Measurements from ENCODE around the gene RAB14.

RAB14 gene

DNA sequence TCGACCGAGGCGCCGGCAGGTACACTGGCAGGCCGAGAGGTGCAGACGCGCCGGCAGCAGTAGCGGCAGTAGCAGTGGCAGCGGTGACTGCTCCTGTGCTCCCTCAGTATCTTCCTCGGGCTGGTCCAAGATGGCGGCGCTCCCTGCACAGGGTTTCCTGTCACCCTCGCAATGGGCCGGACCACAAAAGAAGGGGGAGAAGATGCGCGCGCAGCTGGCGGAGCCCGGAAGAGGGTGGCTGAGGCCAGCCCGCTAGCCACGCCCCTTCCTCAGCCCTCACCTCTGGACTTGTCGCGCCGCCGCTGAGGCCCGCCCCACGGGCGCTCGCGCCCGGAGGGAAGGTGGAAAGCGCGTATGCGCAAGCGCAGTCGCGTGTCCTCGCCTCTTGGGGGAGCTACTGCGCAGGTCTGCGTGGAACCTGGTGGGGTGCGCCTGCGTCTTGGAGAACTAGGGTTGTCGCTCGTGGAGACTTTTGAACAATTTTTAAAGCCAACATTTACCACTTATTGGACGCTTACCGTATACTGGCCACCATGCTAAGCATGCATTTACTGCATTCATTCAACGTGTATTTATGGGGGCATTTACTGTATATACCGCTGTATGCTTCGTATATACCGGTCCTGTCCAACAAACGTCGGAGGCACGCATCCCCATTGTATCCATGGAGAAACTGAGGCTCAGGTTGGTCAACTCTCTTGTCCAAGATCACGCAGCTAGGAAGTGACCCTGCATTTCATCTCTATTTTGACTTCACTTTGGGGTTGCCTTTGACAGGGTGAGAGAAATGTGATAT lies at the start of gene RAB14:
Gene RAB14 (minus strand): TSS at position 132 of the 796 bp plus-strand sequence. CDS start 8,457 bp downstream, outside the sequence.
- Mint-ChIP-seq H3K9me3 (no peaks in the 10 kb centered on the region), H3K4me1 (peaks cover 40% of the 10 kb centered on the region), H3K36me3 (peaks cover 21% of the 10 kb centered on the region), H3K4me3 (peak within 1 kb of the TSS; percentile 84), H3K27ac (peak within 1 kb of the TSS; percentile 93)
- DNase-seq (ENCODE audit: low spot score in 2 of 2) (peak; percentile 99 to 100), ATAC-seq (peak; percentile 93)

DNA sequence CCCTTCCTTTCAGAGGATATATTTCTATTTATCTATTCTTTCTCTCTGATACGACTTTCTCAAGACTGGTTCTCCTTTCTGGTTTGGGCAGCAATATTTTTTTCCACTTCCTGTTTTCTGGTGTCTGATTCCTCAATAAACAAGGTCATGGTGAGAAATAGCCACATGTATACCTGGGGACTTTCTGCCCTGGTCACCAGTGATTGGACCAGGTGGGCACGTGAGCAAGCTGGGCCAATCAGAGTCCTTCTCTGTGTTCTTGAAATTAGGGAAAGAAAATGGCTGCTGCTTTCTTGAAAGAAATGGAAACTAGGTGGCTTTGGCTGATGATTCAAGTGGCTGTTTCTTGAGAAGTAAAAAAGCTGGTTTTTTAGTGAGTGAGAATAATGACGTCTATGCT lies 47.9 kb upstream of the RAB14 start:
- Mint-ChIP-seq H3K27ac (no peak overlapping the region), H3K4me3 (no peak overlapping the region), H3K36me3 (no peaks in the 10 kb centered on the region), H3K9me3 (no peaks in the 10 kb centered on the region), H3K4me1 (no peaks in the 10 kb centered on the region)
- ATAC-seq, result no peak
- DNase-seq (ENCODE audit: low spot score in 2 of 2), result no peak

GRCh38 chr9:121246821-121247561 lies 45.3 kb upstream of the RAB14 start:
- Mint-ChIP-seq H3K27ac (no peak overlapping the region), H3K36me3 (no peaks in the 10 kb centered on the region), H3K4me3 (no peak overlapping the region), H3K4me1 (no peaks in the 10 kb centered on the region), H3K9me3 (no peaks in the 10 kb centered on the region)
- DNase-seq (ENCODE audit: low spot score in 2 of 2) (no peak), ATAC-seq (no peak)

DNA sequence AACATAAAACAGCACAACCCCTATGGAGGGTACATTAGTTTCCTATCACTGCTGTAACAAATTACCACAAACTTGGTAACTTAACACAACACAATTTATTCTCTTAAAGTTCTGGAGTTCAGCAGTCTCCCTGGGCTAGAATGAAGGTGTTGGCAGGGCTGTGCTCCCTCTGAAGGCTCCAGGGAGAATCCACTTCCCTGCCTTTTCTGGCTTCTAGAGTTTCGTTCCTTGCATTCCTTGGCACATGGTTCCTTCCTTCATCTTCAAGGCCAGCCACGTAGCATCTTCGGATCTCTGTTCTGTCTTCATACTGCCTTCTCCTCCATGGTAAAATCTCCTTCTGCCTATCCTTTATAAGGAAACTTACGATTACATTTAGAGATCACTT lies 41.3 kb upstream of the RAB14 start:
- no peaks in the 10 kb centered on the region for H3K9me3 Mint-ChIP-seq
- DNase-seq (ENCODE audit: low spot score in 2 of 2), result no peak
- H3K4me1 Mint-ChIP-seq, result no peaks in the 10 kb centered on the region
- H3K36me3 Mint-ChIP-seq, result no peaks in the 10 kb centered on the region
- no peak overlapping the region for H3K4me3 Mint-ChIP-seq
- H3K27ac Mint-ChIP-seq, result no peak overlapping the region
- ATAC-seq, result no peak

DNA sequence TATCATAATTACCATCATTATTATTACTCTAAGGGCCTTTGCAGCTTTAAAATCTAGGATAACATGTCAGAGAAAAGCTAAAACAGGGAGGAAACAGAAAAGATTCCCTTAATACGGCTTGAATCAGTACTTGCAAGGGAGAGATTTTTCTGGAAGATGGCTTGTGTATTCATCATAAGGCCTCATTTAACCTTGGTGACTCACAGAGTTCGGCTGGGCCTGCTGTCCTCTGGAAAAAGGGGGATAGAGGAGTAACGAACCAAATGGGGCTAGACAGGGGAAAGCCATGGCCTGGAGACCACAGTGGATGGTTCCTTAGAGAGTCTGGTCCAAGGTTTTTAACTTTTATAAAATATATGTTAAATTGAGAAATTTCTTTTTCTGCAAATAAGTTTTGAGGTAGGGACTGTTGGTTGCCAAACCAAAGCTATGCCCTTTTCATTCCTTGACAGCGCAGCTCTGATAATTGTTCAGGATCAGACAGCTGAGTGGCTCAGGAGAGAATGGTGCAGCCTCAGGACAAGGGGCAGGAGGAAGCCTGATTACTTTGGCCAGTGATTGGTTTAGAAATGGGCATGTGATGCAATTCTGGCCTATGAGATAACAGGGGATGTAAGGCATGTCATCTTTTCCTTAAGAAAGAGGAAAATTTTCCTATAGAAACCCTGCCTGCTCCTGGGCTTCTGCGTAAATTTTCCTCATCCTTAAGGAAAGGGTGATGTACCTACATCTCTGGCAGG lies 40.7 kb upstream of the RAB14 start:
- no peak overlapping the region for H3K4me3 Mint-ChIP-seq
- no peaks in the 10 kb centered on the region for H3K9me3 Mint-ChIP-seq
- DNase-seq (ENCODE audit: low spot score in 2 of 2), result no peak
- H3K36me3 Mint-ChIP-seq, result no peaks in the 10 kb centered on the region
- H3K4me1 Mint-ChIP-seq, result no peaks in the 10 kb centered on the region
- ATAC-seq, result no peak
- H3K27ac Mint-ChIP-seq, result no peak overlapping the region

DNA sequence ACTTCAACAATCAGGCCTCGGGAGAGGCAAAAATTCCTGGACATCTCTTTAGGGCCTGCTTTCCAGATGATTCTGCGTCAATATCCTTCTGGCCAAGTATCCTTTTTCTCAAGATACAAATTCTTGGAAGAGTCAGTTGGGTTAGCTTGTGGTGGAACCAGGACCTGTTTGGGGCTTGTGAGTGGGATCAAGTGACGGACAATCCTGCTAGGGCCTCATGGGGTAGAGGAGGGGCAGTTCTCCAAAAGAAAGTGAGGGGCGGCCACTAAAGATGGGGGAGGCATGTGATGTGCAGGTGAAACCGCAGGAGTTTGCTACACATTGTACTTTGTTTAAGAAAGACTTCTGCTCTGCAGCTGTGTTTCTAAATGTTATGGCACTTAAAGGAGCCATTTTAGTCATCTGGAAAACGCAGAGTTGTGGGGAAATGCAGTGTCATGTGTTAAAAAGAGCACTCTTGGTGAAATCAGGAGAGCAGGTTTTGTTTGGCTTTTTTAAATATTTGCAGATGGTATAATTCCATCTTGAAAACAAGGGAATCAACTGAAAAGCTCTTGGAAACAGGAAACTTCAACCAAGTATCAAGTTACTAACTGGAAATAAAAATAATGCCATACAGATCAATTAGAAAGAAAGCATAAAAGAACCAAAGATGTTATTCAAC lies 38.9 kb upstream of the RAB14 start:
- Mint-ChIP-seq H3K36me3 (no peaks in the 10 kb centered on the region), H3K4me3 (no peak overlapping the region), H3K9me3 (no peaks in the 10 kb centered on the region), H3K27ac (no peak overlapping the region), H3K4me1 (no peaks in the 10 kb centered on the region)
- ATAC-seq (no peak), DNase-seq (ENCODE audit: low spot score in 2 of 2) (no peak)

GRCh38 chr9:121239851-121240250 lies 38.2 kb upstream of the RAB14 start:
- no peaks in the 10 kb centered on the region for H3K36me3 Mint-ChIP-seq
- H3K27ac Mint-ChIP-seq, result no peak overlapping the region
- no peak for ATAC-seq
- DNase-seq (ENCODE audit: low spot score in 2 of 2), result no peak
- H3K4me1 Mint-ChIP-seq, result no peaks in the 10 kb centered on the region
- H3K4me3 Mint-ChIP-seq, result no peak overlapping the region
- no peaks in the 10 kb centered on the region for H3K9me3 Mint-ChIP-seq

DNA sequence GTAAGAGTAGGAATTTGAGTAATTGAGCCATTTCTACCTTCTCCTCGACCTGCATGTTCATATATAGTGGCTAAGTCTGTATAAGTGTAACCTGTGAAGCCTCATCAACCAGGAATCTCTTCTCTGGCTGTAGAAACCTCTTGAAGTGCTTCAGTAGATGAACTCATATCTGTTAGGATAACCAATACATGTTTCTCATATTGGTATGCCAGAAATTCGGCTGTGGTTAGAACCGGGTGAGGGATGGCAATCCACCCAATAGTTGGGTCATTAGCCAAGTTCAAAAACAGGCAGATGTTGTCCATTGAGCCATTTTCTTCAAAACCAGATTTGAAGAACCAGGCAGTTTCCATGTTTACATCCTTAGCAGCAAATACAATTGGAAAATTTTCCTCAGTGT lies 37.4 kb upstream of the RAB14 start:
- no peaks in the 10 kb centered on the region for H3K36me3 Mint-ChIP-seq
- H3K9me3 Mint-ChIP-seq, result no peaks in the 10 kb centered on the region
- DNase-seq (ENCODE audit: low spot score in 2 of 2) (no peak), ATAC-seq (no peak)
- no peak overlapping the region for H3K4me3 Mint-ChIP-seq
- no peak overlapping the region for H3K27ac Mint-ChIP-seq
- no peaks in the 10 kb centered on the region for H3K4me1 Mint-ChIP-seq

- no peak overlapping the region for H3K4me3 Mint-ChIP-seq
- ATAC-seq (no peak), DNase-seq (ENCODE audit: low spot score in 2 of 2) (no peak)
- H3K36me3 Mint-ChIP-seq, result no peaks in the 10 kb centered on the region
- H3K4me1 Mint-ChIP-seq, result no peaks in the 10 kb centered on the region
- H3K9me3 Mint-ChIP-seq, result no peaks in the 10 kb centered on the region
- no peak overlapping the region for H3K27ac Mint-ChIP-seq
These were observed 36.2 kb upstream of the RAB14 start for GRCh38 chr9:121237916-121238315.

DNA sequence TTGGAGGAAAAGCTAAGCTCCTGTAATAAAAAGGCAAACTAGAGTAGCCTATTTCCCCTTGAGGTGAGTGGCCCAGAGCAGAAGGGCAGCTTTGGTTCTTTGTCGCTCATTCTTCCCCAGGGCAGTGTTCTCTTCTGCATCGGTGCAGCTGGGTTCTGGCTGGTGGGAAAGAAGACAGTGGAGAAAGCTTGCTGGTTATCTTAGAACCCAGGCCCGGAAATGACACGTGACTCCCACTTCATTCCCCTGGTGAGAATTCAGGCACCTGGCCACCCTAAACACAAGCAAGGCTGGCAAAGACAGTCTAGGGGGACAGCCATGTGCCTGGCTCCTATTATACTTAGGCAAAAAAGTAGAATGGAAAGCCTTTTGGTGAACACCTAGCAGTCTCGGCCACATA lies 33.8 kb upstream of the RAB14 start:
- Mint-ChIP-seq H3K36me3 (peaks cover 11% of the 10 kb centered on the region), H3K27ac (no peak overlapping the region), H3K4me1 (no peaks in the 10 kb centered on the region), H3K9me3 (no peaks in the 10 kb centered on the region), H3K4me3 (no peak overlapping the region)
- DNase-seq (ENCODE audit: low spot score in 2 of 2) (no peak), ATAC-seq (no peak)

DNA sequence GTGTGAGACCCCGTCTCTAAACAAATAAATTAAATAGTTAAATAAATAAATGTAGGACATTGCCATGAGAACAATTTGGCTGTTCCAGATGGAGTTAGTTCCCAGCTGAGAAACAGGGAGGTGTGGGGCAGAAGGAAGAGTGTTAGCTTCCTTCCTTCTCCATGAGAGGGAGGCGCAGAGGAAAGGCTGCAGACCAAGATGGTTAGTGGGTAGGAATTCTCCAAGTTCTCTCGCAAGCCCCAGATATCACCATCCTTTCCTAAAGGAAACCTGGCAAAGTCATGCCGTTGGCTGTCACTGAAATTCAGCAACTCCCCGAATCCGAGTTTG lies 33.1 kb upstream of the RAB14 start:
- no peak overlapping the region for H3K27ac Mint-ChIP-seq
- H3K9me3 Mint-ChIP-seq, result no peaks in the 10 kb centered on the region
- peaks cover 11% of the 10 kb centered on the region for H3K36me3 Mint-ChIP-seq
- ATAC-seq, result no peak
- H3K4me3 Mint-ChIP-seq, result no peak overlapping the region
- H3K4me1 Mint-ChIP-seq, result no peaks in the 10 kb centered on the region
- DNase-seq (ENCODE audit: low spot score in 2 of 2), result no peak

DNA sequence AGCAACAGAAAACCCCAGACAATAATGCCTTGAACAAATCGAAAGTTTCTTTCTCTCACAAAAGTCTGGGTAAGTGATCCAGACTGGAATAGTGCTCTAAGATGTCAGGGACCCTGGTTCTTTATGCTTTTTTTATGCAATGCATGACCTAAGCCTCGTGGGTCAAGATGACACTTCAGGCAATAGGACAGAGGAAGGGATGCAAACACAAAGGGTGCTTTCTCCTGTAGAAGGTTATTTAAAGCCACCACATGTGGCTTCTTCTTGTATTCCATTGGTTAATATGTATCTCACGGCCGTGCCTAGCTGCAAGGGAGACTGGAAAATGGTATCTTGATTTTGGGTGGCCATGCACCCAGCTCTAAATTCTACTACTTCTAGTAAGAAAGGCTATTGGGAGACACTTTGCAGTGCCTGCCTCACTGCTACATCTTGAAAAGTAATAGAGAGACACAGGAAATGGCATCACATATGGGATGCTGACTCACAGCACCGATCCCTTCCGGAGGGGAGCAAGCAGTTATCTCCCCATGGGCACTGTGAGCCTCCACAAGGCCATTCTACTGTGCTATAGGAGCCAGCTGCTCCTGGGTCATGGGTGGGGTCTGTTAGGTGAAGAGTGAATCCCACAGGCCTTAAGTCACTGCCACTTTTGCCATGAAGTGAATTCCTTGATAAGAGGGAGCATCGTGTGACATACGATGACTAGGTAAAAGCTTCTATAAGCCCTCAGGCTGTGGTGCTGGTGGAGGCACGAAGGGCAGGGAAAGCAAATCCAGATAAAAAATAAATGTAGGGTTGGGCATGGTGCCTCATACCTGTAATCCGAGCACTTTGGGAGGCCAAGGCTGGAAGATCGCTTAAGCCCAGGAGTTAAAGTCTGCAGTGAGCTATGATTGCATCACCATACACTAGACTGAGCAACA lies 32.5 kb upstream of the RAB14 start:
- Mint-ChIP-seq H3K9me3 (no peaks in the 10 kb centered on the region), H3K27ac (no peak overlapping the region), H3K4me1 (no peaks in the 10 kb centered on the region), H3K4me3 (no peak overlapping the region), H3K36me3 (peaks cover 11% of the 10 kb centered on the region)
- no peak for ATAC-seq
- no peak for DNase-seq (ENCODE audit: low spot score in 2 of 2)

DNA sequence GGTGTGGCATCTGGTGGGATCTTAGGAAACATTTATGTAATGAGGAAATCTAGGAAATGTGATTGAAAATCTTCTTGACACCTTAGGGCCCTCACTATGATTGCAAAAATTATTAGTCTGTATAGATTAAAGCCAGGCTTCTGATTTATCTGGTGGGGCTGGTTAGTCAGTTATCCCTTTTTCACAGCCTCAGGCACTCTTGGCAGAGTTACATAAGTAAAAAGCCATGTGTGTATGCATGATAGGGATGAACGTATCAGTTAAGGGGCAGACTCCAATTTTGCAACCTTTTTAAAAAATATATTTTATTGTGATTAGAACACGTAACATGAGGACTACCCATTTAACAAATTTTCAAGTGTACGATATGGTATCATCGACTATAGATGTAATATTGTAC lies 30.6 kb upstream of the RAB14 start:
- H3K27ac Mint-ChIP-seq, result no peak overlapping the region
- H3K4me1 Mint-ChIP-seq, result no peaks in the 10 kb centered on the region
- H3K4me3 Mint-ChIP-seq, result no peak overlapping the region
- no peak for ATAC-seq
- no peak for DNase-seq (ENCODE audit: low spot score in 2 of 2)
- H3K9me3 Mint-ChIP-seq, result no peaks in the 10 kb centered on the region
- peaks cover 11% of the 10 kb centered on the region for H3K36me3 Mint-ChIP-seq

- Mint-ChIP-seq H3K4me1 (no peaks in the 10 kb centered on the region), H3K36me3 (peaks cover 11% of the 10 kb centered on the region), H3K4me3 (no peak overlapping the region), H3K27ac (no peak overlapping the region), H3K9me3 (no peaks in the 10 kb centered on the region)
- no peak for DNase-seq (ENCODE audit: low spot score in 2 of 2)
- no peak for ATAC-seq
These were observed 28.6 kb upstream of the RAB14 start for GRCh38 chr9:121230256-121230655.
